H1 (cell line): ENCODE results near the gene SLC41A1. TPM values are rescaled to one million over a fixed set of nuclear protein-coding genes. Genes with fewer than 3 reads are reported as not detected.

Experiments
- CTCF ChIA-PET: fragments of 300-600 bp; sonication (Branson Sonifier 250); formaldehyde crosslinking; loops from one replicate; lab custom pipeline; 2021; ENCODE audit not compliant: partially characterized antibody; lab: Charles Lee
- POLR2A ChIA-PET: fragments of 300-600 bp; sonication (Branson Sonifier 250); formaldehyde crosslinking; loops from one replicate; lab custom pipeline; 2021; ENCODE audit warnings: inconsistent platforms; ENCODE audit not compliant: partially characterized antibody; lab: Charles Lee
- DNase-seq, 2 experiments: peaks; one replicate each; pipeline versions ENCODE4 v3.0.0 to v3.0.0-alpha.2; 2010 to 2022; ENCODE audit warnings: low spot score in 2 of 2, low read depth in 1 of 2, mixed read lengths in 1 of 2
- FAIRE-seq: peaks from 2 replicates; lab custom pipeline; 2011; peaks lifted over from hg19 to GRCh38; lab: Jason Lieb, UNC
- H2AFZ ChIP-seq: 2 replicates; pipeline ENCODE4 v1.8.1; 2012; ENCODE audit warnings: low read length, inconsistent platforms
- H2AK5ac ChIP-seq: 2 replicates; pipeline ENCODE4 v1.6.1; 2013; ENCODE audit warnings: low read depth, low read length
- H2BK120ac ChIP-seq: replicated peaks from 2 replicates; pipeline ENCODE3; 2013; ENCODE audit warnings: low read depth, low read length, inconsistent platforms
- H2BK12ac ChIP-seq: 2 replicates; pipeline ENCODE4 v1.6.1; 2013; ENCODE audit warnings: low read depth, low read length
- H2BK15ac ChIP-seq: 2 replicates; pipeline ENCODE4 v1.6.1; 2013; ENCODE audit warnings: low read length
- H2BK20ac ChIP-seq: 2 replicates; pipeline ENCODE4 v1.6.1; 2013; ENCODE audit warnings: low read length
- H2BK5ac ChIP-seq: 2 replicates; pipeline ENCODE4 v1.6.1; 2013; ENCODE audit warnings: low read depth, low read length
- H3K14ac ChIP-seq: 2 replicates; pipeline ENCODE4 v1.6.1; 2013; ENCODE audit warnings: inconsistent platforms; ENCODE audit not compliant: insufficient read length
- H3K18ac ChIP-seq: 2 replicates; pipeline ENCODE4 v1.6.1; 2013; ENCODE audit warnings: low read length; ENCODE audit errors: extremely low read depth
- H3K23ac ChIP-seq: 2 replicates; pipeline ENCODE4 v1.6.1; 2013; ENCODE audit warnings: inconsistent platforms; ENCODE audit not compliant: insufficient read length
- H3K23me2 ChIP-seq: 2 replicates; pipeline ENCODE4 v1.6.1; 2013; ENCODE audit warnings: low read depth, low read length
- H3K27ac ChIP-seq: 2 replicates; pipeline ENCODE4 v1.6.1; 2011; ENCODE audit warnings: low read depth, low read length, inconsistent platforms
- H3K27me3 ChIP-seq, 4 experiments: replicated peaks in 1 of 4; 1 replicate in 1 of 4; 2 replicates in 3 of 4; pipeline versions ENCODE4 v1.6.1 to v1.8.1; 2011 to 2013; ENCODE audit warnings: low read length in 3 of 4, mild to moderate bottlenecking in 3 of 4, inconsistent platforms in 2 of 4, mixed read lengths in 2 of 4, moderate library complexity in 1 of 4; ENCODE audit not compliant: control insufficient read depth in 3 of 4, insufficient read depth in 3 of 4; ENCODE audit errors: extremely low read depth in 1 of 4
- H3K36me3 ChIP-seq, 4 experiments: 2 replicates each; pipeline versions ENCODE4 v1.6.1 to v1.8.1; 2011 to 2013; ENCODE audit warnings: mild to moderate bottlenecking in 4 of 4, low read length in 3 of 4, moderate library complexity in 2 of 4, control low read depth in 1 of 4, inconsistent platforms in 1 of 4; ENCODE audit not compliant: insufficient read depth in 4 of 4, control insufficient read depth in 2 of 4
- H3K4ac ChIP-seq: replicated peaks from 2 replicates; pipeline ENCODE3; 2013; ENCODE audit warnings: low read length, low read depth, mixed read lengths, inconsistent platforms; ENCODE audit not compliant: insufficient read length
- H3K4me1 ChIP-seq, 4 experiments: replicated peaks in 1 of 4; 1 replicate in 1 of 4; 2 replicates in 3 of 4; pipeline versions ENCODE4 v1.6.1 to v1.8.1; 2011 to 2013; ENCODE audit warnings: low read length in 3 of 4, inconsistent platforms in 2 of 4, mixed read lengths in 1 of 4; ENCODE audit not compliant: insufficient read depth in 4 of 4, control insufficient read depth in 3 of 4
- H3K4me2 ChIP-seq, 2 experiments: 2 replicates each; pipeline versions ENCODE4 v1.6.1 to v1.8.1; 2011 to 2013; ENCODE audit warnings: low read depth in 2 of 2, low read length in 2 of 2, control low read depth in 1 of 2, inconsistent platforms in 1 of 2, mild to moderate bottlenecking in 1 of 2; ENCODE audit not compliant: insufficient read depth in 1 of 2
- H3K4me3 ChIP-seq, 4 experiments: fragments of 200-600, 300-600 bp in 1 of 4; sonication (generic), shearing (Covaris generic), sonication (Bioruptor Twin) in 1 of 4; 2 replicates each; pipeline versions ENCODE4 v1.5.1 to v1.8.1; 2011 to 2016; ENCODE audit warnings: low read length in 4 of 4, low read depth in 3 of 4, control low read depth in 2 of 4, inconsistent platforms in 2 of 4, mild to moderate bottlenecking in 2 of 4, mixed read lengths in 1 of 4, moderate library complexity in 1 of 4; ENCODE audit not compliant: insufficient read depth in 2 of 4; ENCODE audit errors: extremely low read depth in 1 of 4
- H3K56ac ChIP-seq: replicated peaks from 2 replicates; pipeline ENCODE3; 2013; ENCODE audit warnings: low read depth, mild to moderate bottlenecking, mixed read lengths, low read length, inconsistent platforms; ENCODE audit not compliant: insufficient read length
- H3K79me1 ChIP-seq: 2 replicates; pipeline ENCODE4 v1.6.1; 2013; ENCODE audit warnings: low read depth, low read length, control low read depth
- H3K79me2 ChIP-seq, 2 experiments: 2 replicates each; pipeline versions ENCODE4 v1.6.1 to v1.8.1; 2012 to 2013; ENCODE audit warnings: low read length in 2 of 2, mild to moderate bottlenecking in 2 of 2, inconsistent platforms in 1 of 2; ENCODE audit not compliant: insufficient read depth in 2 of 2, control insufficient read depth in 1 of 2
- H3K9ac ChIP-seq, 4 experiments: replicated peaks in 1 of 4; 1 replicate in 1 of 4; 2 replicates in 3 of 4; pipeline versions ENCODE4 v1.6.1 to v1.8.1; 2011 to 2013; ENCODE audit warnings: low read depth in 3 of 4, low read length in 3 of 4, control low read depth in 2 of 4, mild to moderate bottlenecking in 2 of 4, moderate library complexity in 2 of 4, inconsistent platforms in 1 of 4; ENCODE audit errors: extremely low read depth in 1 of 4
- H3K9me3 ChIP-seq, 2 experiments: 2 replicates each; pipeline versions ENCODE4 v1.6.1 to v1.8.1; 2012 to 2013; ENCODE audit warnings: mild to moderate bottlenecking in 2 of 2, moderate library complexity in 2 of 2, control low read depth in 1 of 2, inconsistent platforms in 1 of 2, low read depth in 1 of 2, low read length in 1 of 2, mixed read lengths in 1 of 2; ENCODE audit not compliant: insufficient read depth in 2 of 2
- H4K20me1 ChIP-seq, 2 experiments: replicated peaks in 1 of 2; 2 replicates each; pipeline versions ENCODE3 to v1.8.1; 2011 to 2013; ENCODE audit warnings: inconsistent platforms in 2 of 2, low read length in 2 of 2, mild to moderate bottlenecking in 1 of 2; ENCODE audit not compliant: insufficient read depth in 2 of 2, control insufficient read depth in 1 of 2
- H4K5ac ChIP-seq: 2 replicates; pipeline ENCODE4 v1.6.1; 2013; ENCODE audit warnings: low read length, low read depth, mixed read lengths, inconsistent platforms; ENCODE audit not compliant: insufficient read length
- H4K8ac ChIP-seq: 2 replicates; pipeline ENCODE4 v1.8.0; 2013; ENCODE audit warnings: mild to moderate bottlenecking, moderate library complexity, low read length, inconsistent platforms; ENCODE audit not compliant: insufficient read depth; ENCODE audit errors: extremely low read depth
- H4K91ac ChIP-seq: replicated peaks from 2 replicates; pipeline ENCODE3; 2013; ENCODE audit warnings: low read length, mixed read lengths, inconsistent platforms; ENCODE audit not compliant: insufficient read length
- E2F6 ChIP-seq: IDR thresholded peaks from 2 replicates; pipeline ENCODE4 v1.6.1; 2012; ENCODE audit warnings: inconsistent platforms
- SRF ChIP-seq: IDR thresholded peaks from 2 replicates; pipeline ENCODE4 v1.6.1; 2011; ENCODE audit warnings: mild to moderate bottlenecking, low read depth, low read length, moderate library complexity
- TAF1 ChIP-seq: IDR thresholded peaks from 2 replicates; pipeline ENCODE4 v1.6.1; 2011; ENCODE audit warnings: mild to moderate bottlenecking, low read depth, low read length
- WGBS, 2 experiments: shearing (Covaris generic) in 1 of 2; methylation state at CpG; one replicate each; pipeline versions ENCODE4 v1.1.6 to v1.1.7; 2013 to 2015; ENCODE audit warnings: low lambda C conversion rate in 2 of 2, mixed read lengths in 2 of 2, inconsistent platforms in 1 of 2, low coverage in 1 of 2, missing lambda C conversion rate in 1 of 2; ENCODE audit not compliant: insufficient replicate concordance in 2 of 2, insufficient coverage in 1 of 2, insufficient read length in 1 of 2; ENCODE audit errors: extremely low coverage in 1 of 2, missing lambda C conversion rate in 1 of 2; 5-methylcytosine and 5-hydroxymethylcytosine counted together
- polyA plus RNA-seq, 7 experiments: library from polyadenylated mRNA; depleted of rRNA in 3 of 7; stranded (reverse) in 5 of 7; unstranded in 2 of 7; fragments of >200 nt in 5 of 7; fragments of 200-250 nt in 2 of 7; gene quantifications; 1 replicate in 5 of 7; 2 replicates in 1 of 7; 4 replicates in 1 of 7; pipeline versions ENCODE4 v1.2.1 to v1.2.3, GENCODE V29; 2011 to 2013; ENCODE audit warnings: missing spikeins in 2 of 7, mixed read lengths in 2 of 7
- total RNA-seq: library from RNA; stranded (reverse); fragmentation: NEBNext Ultra II Directional; extraction: Animal tissue kit (Norgen Biotek cat#: 25700); gene quantifications from 2 replicates; pipeline ENCODE4 v1.2.1, GENCODE V29; 2021

The SLC41A1 gene
- total and polyA plus RNA-seq, 2 of the 8 experiments (the other 6 are each of a cell fraction or from before 2014, with no cell fraction given): 41.2 to 42.3 TPM

DNA sequence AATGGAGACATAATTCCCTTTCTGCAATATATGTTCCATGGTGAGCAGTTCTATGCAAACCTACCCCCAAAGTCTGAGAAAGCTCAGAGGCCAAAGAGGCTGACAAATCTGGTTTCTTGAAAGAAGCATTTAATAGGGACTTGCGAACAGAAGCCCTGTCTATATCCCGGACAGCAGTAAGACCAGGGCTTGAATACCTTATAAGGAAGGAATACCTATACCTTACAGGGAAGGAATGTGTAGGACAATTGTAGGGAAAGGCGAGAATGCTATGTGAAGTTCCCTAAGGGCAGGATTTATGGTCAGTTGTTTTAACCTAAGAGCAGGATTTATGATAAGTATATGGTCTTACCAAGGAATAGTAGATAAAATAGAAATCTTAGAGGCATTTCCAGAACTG, 5.0 kb upstream of the SLC41A1 start:
- Histone ChIP-seq H3K56ac (no peak overlapping the region), H2BK20ac (no peak overlapping the region), H3K9me3 (no peaks in the 10 kb centered on the region), H3K4me3 (no peak overlapping the region), H3K23me2 (peaks cover 6% of the 10 kb centered on the region; the same call in 1 of the 2 replicates), H3K4me1 (peaks cover 0 to 7% (median 6%) of the 10 kb centered on the region in 4 experiments; a peak in 4 of 7 replicates), H3K79me1 (no peaks in the 10 kb centered on the region; the same call in 1 of the 2 replicates), H2BK5ac (no peak overlapping the region), H3K23ac (no peak overlapping the region), H3K4me2 (no peak overlapping the region), H2BK15ac (no peak overlapping the region), H3K18ac (no peak overlapping the region), H3K4ac (no peak overlapping the region), H2BK120ac (no peak overlapping the region), H4K5ac (no peak overlapping the region), H2BK12ac (no peak overlapping the region), H3K9ac (no peak overlapping the region), H4K91ac (no peak overlapping the region), H3K79me2 (no peaks in the 10 kb centered on the region), H3K27me3 (peaks cover 0 to 3% (median 0%) of the 10 kb centered on the region in 4 experiments; a peak in 2 of 7 replicates), H3K14ac (no peak overlapping the region), H3K36me3 (no peaks in the 10 kb centered on the region), H4K8ac (no peak overlapping the region), H2AK5ac (no peak overlapping the region), H2AFZ (no peak overlapping the region), H3K27ac (no peak overlapping the region), H4K20me1 (no peaks in the 10 kb centered on the region)
- no peak for DNase-seq
- TF ChIP-seq E2F6: no peak
- no peak for TF ChIP-seq TAF1
- TF ChIP-seq SRF: peak; percentile 60
- POLR2A ChIA-PET: interaction anchor here (1.0 to 5.0 kb wide), 2 partner anchors 9 to 25 kb away, joined by 3 to 21 read pairs; no protein-coding TSS in a partner anchor
- 81% methylated on average over 3 of the region's 3 CpGs; no CpG with 5 or more reads in 1 of the 2 experiments for WGBS, 2 experiments
- CTCF ChIA-PET: interaction anchor here (0.8 to 5.0 kb wide), 4 partner anchors 9 to 159 kb away, joined by 3 to 20 read pairs (median 6); no protein-coding TSS in a partner anchor
- no peak for FAIRE-seq
